ENCODE data around the gene ICAM4.
"Not testable (repeated sequence)": the region's sequence is repeated elsewhere in the genome, so short reads cannot be mapped to it uniquely, and the experiment has no call there.

ICAM4 gene

DNA sequence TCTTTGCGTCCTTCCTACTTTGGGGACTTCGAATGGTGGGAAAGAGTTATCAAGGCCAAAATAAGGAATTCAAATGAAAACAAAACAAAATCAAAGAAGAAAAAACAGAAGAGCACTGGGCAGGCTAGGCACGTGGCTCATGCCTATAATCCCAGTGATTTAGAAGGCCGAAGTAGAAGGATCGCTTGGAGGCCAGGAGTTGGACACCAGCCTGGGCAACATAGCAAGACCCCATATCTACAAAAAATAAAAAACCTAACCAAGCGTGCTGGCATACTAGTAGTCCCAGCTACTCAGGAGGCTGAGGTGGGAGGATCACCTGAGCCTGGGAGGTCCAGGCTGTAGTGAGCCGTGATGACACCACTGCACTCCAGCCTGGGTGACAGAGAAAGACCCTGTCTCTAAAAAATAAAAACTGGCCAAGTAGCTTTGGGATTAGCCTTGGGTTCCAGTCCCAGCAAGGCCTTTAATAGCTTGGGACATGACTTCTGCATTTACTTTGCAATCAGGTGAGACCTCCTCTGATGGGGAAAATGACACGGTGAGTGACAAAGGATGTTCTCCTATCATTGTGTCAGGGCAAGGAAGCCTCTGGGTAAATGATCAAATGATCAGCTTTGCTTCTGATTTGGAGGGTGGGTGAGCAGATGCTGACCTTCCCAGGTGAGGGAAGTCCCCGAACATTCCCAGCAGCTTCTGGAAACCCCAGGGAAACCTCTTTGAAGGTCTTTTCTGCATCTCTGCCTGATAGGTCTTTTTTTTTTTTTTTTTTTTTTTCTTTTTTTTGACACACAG is 8.8 kb upstream of the ICAM4 start:
- Histone ChIP-seq H3K4me1 (ENCODE audit: insufficient read depth, low read length) (no peaks in the 10 kb centered on the region), H3K9me3 (ENCODE audit: low read length) (no peaks in the 10 kb centered on the region), H2AFZ (ENCODE audit: low read depth, low read length) (no peak overlapping the region), H3K4me3 (ENCODE audit: low read length) (no peak overlapping the region), H3K36me3 (ENCODE audit: insufficient read depth, low read length) (peaks cover 4% of the 10 kb centered on the region), H3K27me3 (ENCODE audit: insufficient read depth, low read length) (no peaks in the 10 kb centered on the region)

GRCh38 chr19:10278935-10279334 is 7.8 kb upstream of the ICAM4 start:
- no peak overlapping the region for H2AFZ ChIP-seq (ENCODE audit: low read depth, low read length)
- H3K4me1 ChIP-seq (ENCODE audit: insufficient read depth, low read length) = no peaks in the 10 kb centered on the region
- H3K27me3 ChIP-seq (ENCODE audit: insufficient read depth, low read length) = no peaks in the 10 kb centered on the region
- H3K36me3 ChIP-seq (ENCODE audit: insufficient read depth, low read length) = peaks cover 7% of the 10 kb centered on the region
- H3K9me3 ChIP-seq (ENCODE audit: low read length) = no peaks in the 10 kb centered on the region
- no peak overlapping the region for H3K4me3 ChIP-seq (ENCODE audit: low read length)

DNA sequence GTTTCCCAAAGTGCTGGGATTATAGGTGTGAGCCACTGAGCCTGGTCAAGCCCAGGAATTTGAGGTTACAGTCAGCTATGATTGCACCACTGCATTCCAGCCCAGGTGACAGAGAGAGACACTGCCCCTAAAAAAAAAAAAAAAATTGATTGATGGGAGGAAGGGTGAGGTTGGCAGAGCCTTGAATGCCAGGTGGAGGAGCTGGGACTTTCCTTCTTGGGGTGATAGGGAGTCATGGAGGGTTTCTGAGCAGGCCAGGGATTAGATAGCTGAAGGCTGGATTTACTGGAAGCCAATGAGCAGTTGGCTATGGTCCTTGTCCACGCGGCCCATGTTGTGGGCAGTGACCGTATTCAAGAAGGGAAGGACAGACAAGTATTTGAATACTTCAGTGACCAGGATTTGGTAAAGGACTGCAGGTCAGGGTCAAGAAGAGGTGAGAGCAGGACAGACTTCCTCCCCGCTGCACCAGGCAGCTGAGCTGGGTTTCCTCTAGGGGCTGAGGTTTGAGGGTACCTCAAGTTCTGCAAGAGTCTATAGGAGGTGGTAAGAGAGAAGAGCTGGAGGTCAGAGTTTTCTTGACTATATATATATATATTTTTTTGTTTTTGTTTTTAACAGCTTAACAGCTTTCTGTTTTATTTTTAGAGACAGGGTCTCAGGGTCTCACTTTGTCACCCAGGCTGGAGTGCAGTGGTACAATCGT is 6.9 kb upstream of the ICAM4 start:
- H3K36me3 ChIP-seq (ENCODE audit: insufficient read depth, low read length) = peaks cover 14% of the 10 kb centered on the region
- H3K9me3 ChIP-seq (ENCODE audit: low read length) = no peaks in the 10 kb centered on the region
- H3K4me3 ChIP-seq (ENCODE audit: low read length) = no peak overlapping the region
- no peak overlapping the region for H2AFZ ChIP-seq (ENCODE audit: low read depth, low read length)
- no peaks in the 10 kb centered on the region for H3K27me3 ChIP-seq (ENCODE audit: insufficient read depth, low read length)
- no peaks in the 10 kb centered on the region for H3K4me1 ChIP-seq (ENCODE audit: insufficient read depth, low read length)

DNA sequence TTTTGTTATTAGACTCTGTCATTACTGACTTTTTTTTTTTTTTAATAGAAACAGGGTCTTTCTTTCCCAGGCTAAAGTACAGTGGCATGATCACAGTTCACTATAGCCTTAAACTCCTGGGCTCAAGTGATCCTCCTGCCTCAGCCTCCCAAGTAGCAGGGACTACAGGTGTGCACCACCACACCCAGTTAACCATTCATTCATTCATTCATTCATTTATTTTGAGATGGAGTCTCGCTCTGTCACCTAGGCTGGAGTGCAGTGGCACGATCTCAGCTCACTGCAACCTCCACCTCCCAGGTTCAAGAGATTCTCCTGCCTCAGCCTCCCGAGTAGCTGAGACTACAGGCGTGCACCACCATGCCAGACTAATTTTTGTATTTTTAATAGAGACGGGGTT is 4.7 kb upstream of the ICAM4 start:
- not testable (repeated sequence) for H3K27me3 ChIP-seq (ENCODE audit: insufficient read depth, low read length); H2AFZ ChIP-seq (ENCODE audit: low read depth, low read length); H3K9me3 ChIP-seq (ENCODE audit: low read length); H3K4me1 ChIP-seq (ENCODE audit: insufficient read depth, low read length); H3K4me3 ChIP-seq (ENCODE audit: low read length)
- H3K36me3 ChIP-seq (ENCODE audit: insufficient read depth, low read length) = peaks cover 23% of the 10 kb centered on the region

DNA sequence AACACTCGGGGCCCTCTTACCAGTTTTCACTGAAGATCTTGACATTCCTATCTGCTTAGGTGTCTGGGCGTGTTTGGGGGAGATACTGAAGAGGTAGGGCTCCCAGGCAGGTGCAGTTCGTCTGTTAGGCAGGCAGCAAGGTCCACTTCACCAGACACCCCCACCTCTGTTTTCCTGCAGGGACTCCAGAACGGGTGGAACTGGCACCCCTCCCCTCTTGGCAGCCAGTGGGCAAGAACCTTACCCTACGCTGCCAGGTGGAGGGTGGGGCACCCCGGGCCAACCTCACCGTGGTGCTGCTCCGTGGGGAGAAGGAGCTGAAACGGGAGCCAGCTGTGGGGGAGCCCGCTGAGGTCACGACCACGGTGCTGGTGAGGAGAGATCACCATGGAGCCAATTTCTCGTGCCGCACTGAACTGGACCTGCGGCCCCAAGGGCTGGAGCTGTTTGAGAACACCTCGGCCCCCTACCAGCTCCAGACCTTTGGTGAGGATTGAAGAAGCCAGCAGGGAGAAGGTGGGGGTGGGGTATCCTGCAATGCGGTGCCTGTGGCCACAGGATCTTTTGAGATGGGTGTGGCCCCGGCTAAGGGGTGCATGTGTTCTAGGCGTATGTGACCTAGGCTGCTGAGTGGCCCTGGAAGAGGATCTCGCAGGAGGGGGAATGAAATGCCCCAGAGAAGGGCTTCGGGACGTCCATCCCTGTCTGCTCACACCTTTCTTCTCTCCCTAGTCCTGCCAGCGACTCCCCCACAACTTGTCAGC is 3.3 kb upstream of the ICAM4 start:
- H3K4me1 ChIP-seq (ENCODE audit: insufficient read depth, low read length) = no peaks in the 10 kb centered on the region
- no peak overlapping the region for H2AFZ ChIP-seq (ENCODE audit: low read depth, low read length)
- no peaks in the 10 kb centered on the region for H3K9me3 ChIP-seq (ENCODE audit: low read length)
- H3K27me3 ChIP-seq (ENCODE audit: insufficient read depth, low read length) = no peaks in the 10 kb centered on the region
- peaks cover 23% of the 10 kb centered on the region for H3K36me3 ChIP-seq (ENCODE audit: insufficient read depth, low read length)
- no peak overlapping the region for H3K4me3 ChIP-seq (ENCODE audit: low read length)

GRCh38 chr19:10284065-10284959 is 2.4 kb upstream of the ICAM4 start:
- Histone ChIP-seq H3K36me3 (ENCODE audit: insufficient read depth, low read length) (peaks cover 19% of the 10 kb centered on the region), H3K27me3 (ENCODE audit: insufficient read depth, low read length) (peaks cover under 1% of the 10 kb centered on the region), H3K4me3 (ENCODE audit: low read length) (no peak overlapping the region), H2AFZ (ENCODE audit: low read depth, low read length) (no peak overlapping the region), H3K9me3 (ENCODE audit: low read length) (no peaks in the 10 kb centered on the region), H3K4me1 (ENCODE audit: insufficient read depth, low read length) (peaks cover 6% of the 10 kb centered on the region)

DNA sequence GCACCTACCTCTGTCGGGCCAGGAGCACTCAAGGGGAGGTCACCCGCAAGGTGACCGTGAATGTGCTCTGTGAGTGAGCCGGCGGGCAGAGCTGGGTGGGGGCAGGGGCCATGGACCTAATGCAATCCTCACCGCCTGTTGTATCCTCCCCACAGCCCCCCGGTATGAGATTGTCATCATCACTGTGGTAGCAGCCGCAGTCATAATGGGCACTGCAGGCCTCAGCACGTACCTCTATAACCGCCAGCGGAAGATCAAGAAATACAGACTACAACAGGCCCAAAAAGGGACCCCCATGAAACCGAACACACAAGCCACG is 1.8 kb upstream of the ICAM4 start:
- Histone ChIP-seq H3K9me3 (ENCODE audit: low read length) (no peaks in the 10 kb centered on the region), H3K4me1 (ENCODE audit: insufficient read depth, low read length) (peaks cover 10% of the 10 kb centered on the region), H3K36me3 (ENCODE audit: insufficient read depth, low read length) (peaks cover 19% of the 10 kb centered on the region), H3K27me3 (ENCODE audit: insufficient read depth, low read length) (peaks cover 3% of the 10 kb centered on the region), H3K4me3 (ENCODE audit: low read length) (no peak overlapping the region), H2AFZ (ENCODE audit: low read depth, low read length) (no peak overlapping the region)

DNA sequence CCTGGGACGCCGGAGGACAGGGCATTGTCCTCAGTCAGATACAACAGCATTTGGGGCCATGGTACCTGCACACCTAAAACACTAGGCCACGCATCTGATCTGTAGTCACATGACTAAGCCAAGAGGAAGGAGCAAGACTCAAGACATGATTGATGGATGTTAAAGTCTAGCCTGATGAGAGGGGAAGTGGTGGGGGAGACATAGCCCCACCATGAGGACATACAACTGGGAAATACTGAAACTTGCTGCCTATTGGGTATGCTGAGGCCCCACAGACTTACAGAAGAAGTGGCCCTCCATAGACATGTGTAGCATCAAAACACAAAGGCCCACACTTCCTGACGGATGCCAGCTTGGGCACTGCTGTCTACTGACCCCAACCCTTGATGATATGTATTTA is 1.4 kb upstream of the ICAM4 start:
- Histone ChIP-seq H3K9me3 (ENCODE audit: low read length) (no peaks in the 10 kb centered on the region), H3K4me1 (ENCODE audit: insufficient read depth, low read length) (peaks cover 15% of the 10 kb centered on the region), H2AFZ (ENCODE audit: low read depth, low read length) (no peak overlapping the region), H3K27me3 (ENCODE audit: insufficient read depth, low read length) (peaks cover 8% of the 10 kb centered on the region), H3K4me3 (ENCODE audit: low read length) (no peak overlapping the region), H3K36me3 (ENCODE audit: insufficient read depth, low read length) (peaks cover 19% of the 10 kb centered on the region)

GRCh38 chr19:10288662-10289166 is 2.0 kb downstream of the ICAM4 start:
- H2AFZ ChIP-seq (ENCODE audit: low read depth, low read length) = peak overlapping the region; percentile 52
- peaks cover 18% of the 10 kb centered on the region for H3K36me3 ChIP-seq (ENCODE audit: insufficient read depth, low read length)
- H3K27me3 ChIP-seq (ENCODE audit: insufficient read depth, low read length) = peaks cover 34% of the 10 kb centered on the region
- peak overlapping the region; percentile 50 for H3K4me3 ChIP-seq (ENCODE audit: low read length)
- H3K4me1 ChIP-seq (ENCODE audit: insufficient read depth, low read length) = peaks cover 30% of the 10 kb centered on the region
- peaks cover 3% of the 10 kb centered on the region for H3K9me3 ChIP-seq (ENCODE audit: low read length)

DNA sequence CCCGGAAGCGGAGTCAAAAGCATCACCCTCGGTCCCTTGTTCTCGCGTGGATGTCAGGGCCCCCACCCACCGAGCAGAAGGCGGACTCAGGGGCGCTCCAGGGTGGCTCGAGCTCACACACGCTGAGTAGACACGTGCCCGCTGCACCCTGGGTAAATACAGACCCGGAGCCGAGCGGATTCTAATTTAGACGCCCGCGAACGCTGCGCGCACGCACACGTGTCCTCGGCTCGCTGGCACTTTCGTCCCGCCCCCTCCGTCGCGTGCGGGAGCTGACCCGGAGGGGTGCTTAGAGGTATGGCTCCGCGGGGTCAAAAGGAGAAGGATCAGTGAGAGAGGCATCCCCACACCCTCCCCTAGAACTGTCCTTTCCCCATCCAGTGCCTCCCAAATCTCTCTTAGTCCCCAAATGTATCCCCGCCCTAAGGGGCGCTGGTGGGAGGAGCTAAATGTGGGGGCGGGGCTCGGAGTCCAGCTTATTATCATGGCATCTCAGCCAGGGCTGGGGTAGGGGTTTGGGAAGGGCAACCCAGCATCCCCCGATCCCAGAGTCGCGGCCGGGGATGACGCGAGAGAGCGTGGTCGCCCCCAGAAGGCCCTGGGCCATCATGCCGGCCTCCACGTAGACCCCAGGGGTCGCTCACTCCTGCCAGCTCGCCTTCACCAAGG is 2.5 kb downstream of the ICAM4 start:
- H3K4me3 ChIP-seq (ENCODE audit: low read length) = peak overlapping the region; percentile 50
- peak overlapping the region; percentile 52 for H2AFZ ChIP-seq (ENCODE audit: low read depth, low read length)
- H3K27me3 ChIP-seq (ENCODE audit: insufficient read depth, low read length) = peaks cover 34% of the 10 kb centered on the region
- H3K4me1 ChIP-seq (ENCODE audit: insufficient read depth, low read length) = peaks cover 30% of the 10 kb centered on the region
- peaks cover 5% of the 10 kb centered on the region for H3K9me3 ChIP-seq (ENCODE audit: low read length)
- H3K36me3 ChIP-seq (ENCODE audit: insufficient read depth, low read length) = peaks cover 12% of the 10 kb centered on the region

DNA sequence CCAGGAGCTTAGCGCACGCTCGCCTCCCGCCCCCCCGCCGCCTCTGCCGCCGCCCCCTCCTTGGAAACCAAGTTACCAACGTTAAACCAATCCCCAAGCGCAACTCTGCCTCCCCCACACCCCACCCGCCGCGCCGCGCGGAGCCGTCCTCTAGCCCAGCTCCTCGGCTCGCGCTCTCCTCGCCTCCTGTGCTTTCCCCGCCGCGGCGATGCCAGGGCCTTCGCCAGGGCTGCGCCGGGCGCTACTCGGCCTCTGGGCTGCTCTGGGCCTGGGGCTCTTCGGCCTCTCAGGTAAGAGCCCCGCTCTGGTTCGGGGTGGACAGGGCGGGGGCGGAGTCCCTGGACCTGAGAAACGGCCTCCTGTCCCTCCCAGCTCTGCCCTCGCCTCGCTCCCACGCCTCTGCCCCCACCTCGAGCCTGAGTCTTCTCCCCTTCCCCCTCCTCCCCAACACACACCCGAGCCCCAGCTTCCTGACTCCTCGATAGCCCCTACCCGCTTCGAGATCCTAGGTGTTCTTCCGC is 3.1 kb downstream of the ICAM4 start, which contains the start of gene ICAM5:
ICAM5 (plus strand) TSS at position 117 of the 521 bp plus-strand sequence; CDS start at position 209, 92 bp downstream.
- H2AFZ ChIP-seq (ENCODE audit: low read depth, low read length) = peak within 1 kb of the TSS; percentile 65
- H3K4me1 ChIP-seq (ENCODE audit: insufficient read depth, low read length) = peaks cover 30% of the 10 kb centered on the region
- peaks cover 37% of the 10 kb centered on the region for H3K27me3 ChIP-seq (ENCODE audit: insufficient read depth, low read length)
- H3K9me3 ChIP-seq (ENCODE audit: low read length) = peaks cover 5% of the 10 kb centered on the region
- peaks cover 9% of the 10 kb centered on the region for H3K36me3 ChIP-seq (ENCODE audit: insufficient read depth, low read length)
- H3K4me3 ChIP-seq (ENCODE audit: low read length) = peak within 1 kb of the TSS; percentile 50

Data from neuron (in vitro differentiated cells).